Type B pancreatic cell (in vitro differentiated cells): ENCODE results near the gene LPCAT4. TPM values are rescaled to one million over a fixed set of nuclear protein-coding genes. Genes with fewer than 3 reads are reported as not detected.

Experiments
- DNase-seq: peaks from one replicate; pipeline ENCODE4 v3.0.0; 2021; ENCODE audit warnings: mixed read lengths; ENCODE audit not compliant: unreplicated experiment; ENCODE audit errors: extremely low spot score
- H3K27ac Mint-ChIP-seq: 2 replicates; pipeline ENCODE4 v1.8.0; 2021; ENCODE audit warnings: mild to moderate bottlenecking, mixed read lengths
- H3K27me3 Mint-ChIP-seq: 2 replicates; pipeline ENCODE4 v1.8.0; 2021; ENCODE audit warnings: mixed read lengths
- H3K36me3 Mint-ChIP-seq: 2 replicates; pipeline ENCODE4 v1.8.0; 2021; ENCODE audit warnings: mixed read lengths
- H3K4me1 Mint-ChIP-seq: one replicate; pipeline ENCODE4 v1.8.0; 2021; ENCODE audit warnings: mixed read lengths; ENCODE audit not compliant: unreplicated experiment
- H3K4me3 Mint-ChIP-seq: 2 replicates; pipeline ENCODE4 v1.8.0; 2021; ENCODE audit warnings: mild to moderate bottlenecking, mixed read lengths
- H3K9me3 Mint-ChIP-seq: 2 replicates; pipeline ENCODE4 v1.8.0; 2021; ENCODE audit warnings: mixed read lengths
- CTCF ChIP-seq: fragments of 200-600 bp; sonication (generic); conservative IDR thresholded peaks from 2 replicates; pipeline ENCODE4 v1.5.0; 2021; ENCODE audit warnings: antibody characterized with exemption, mild to moderate bottlenecking
- total RNA-seq: library from RNA; stranded (reverse); gene quantifications from 2 replicates; pipeline ENCODE4 v1.2.1, GENCODE V29; 2021; ENCODE audit warnings: low replicate concordance

The LPCAT4 gene
- total RNA-seq, 1 donor from 2014 or later, result 87.5 TPM

GRCh38 chr15:34339946-34340345, 27.1 kb downstream of the LPCAT4 start:
- Mint-ChIP-seq H3K9me3 (no peaks in the 10 kb centered on the region), H3K4me3 (peak overlapping the region; percentile 70), H3K27me3 (no peaks in the 10 kb centered on the region), H3K27ac (peak overlapping the region; percentile 25), H3K36me3 (peaks cover 15% of the 10 kb centered on the region), H3K4me1 (peaks cover 11% of the 10 kb centered on the region)
- DNase-seq, result no peak
- TF ChIP-seq CTCF, result no peak

- peaks cover 11% of the 10 kb centered on the region for H3K4me1 Mint-ChIP-seq
- peak overlapping the region; percentile 55 for H3K27ac Mint-ChIP-seq
- H3K4me3 Mint-ChIP-seq, result peak overlapping the region; percentile 86
- H3K27me3 Mint-ChIP-seq, result no peaks in the 10 kb centered on the region
- H3K9me3 Mint-ChIP-seq, result no peaks in the 10 kb centered on the region
- DNase-seq, result no peak
- no peak for TF ChIP-seq CTCF
- H3K36me3 Mint-ChIP-seq, result peaks cover 15% of the 10 kb centered on the region
Observed at GRCh38 chr15:34338347-34338746, 28.6 kb downstream of the LPCAT4 start.

GRCh38 chr15:34337557-34338306, 29.3 kb downstream of the LPCAT4 start, which contains the start of gene SLC12A6:
TSS of gene SLC12A6 (minus strand) at chr15:34337781. CDS start at chr15:34336680, 1,101 bp downstream.
- Mint-ChIP-seq H3K4me1 (peaks cover 11% of the 10 kb centered on the region), H3K27me3 (no peaks in the 10 kb centered on the region), H3K36me3 (peaks cover 15% of the 10 kb centered on the region), H3K27ac (peak within 1 kb of the TSS; percentile 83), H3K9me3 (no peaks in the 10 kb centered on the region), H3K4me3 (peak within 1 kb of the TSS; percentile 93)
- no peak for TF ChIP-seq CTCF
- peak; percentile 93 for DNase-seq

- Mint-ChIP-seq H3K4me1 (peaks cover 11% of the 10 kb centered on the region), H3K36me3 (peaks cover 15% of the 10 kb centered on the region), H3K27ac (peak overlapping the region; percentile 83), H3K27me3 (no peaks in the 10 kb centered on the region), H3K4me3 (peak overlapping the region; percentile 93), H3K9me3 (no peaks in the 10 kb centered on the region)
- TF ChIP-seq CTCF, result no peak
- DNase-seq, result no peak
Observed at GRCh38 chr15:34336991-34337556, 29.9 kb downstream of the LPCAT4 start.

- peak overlapping the region; percentile 93 for H3K4me3 Mint-ChIP-seq
- peaks cover 10% of the 10 kb centered on the region for H3K36me3 Mint-ChIP-seq
- H3K27ac Mint-ChIP-seq, result peak overlapping the region; percentile 83
- TF ChIP-seq CTCF, result no peak
- H3K9me3 Mint-ChIP-seq, result no peaks in the 10 kb centered on the region
- no peak for DNase-seq
- peaks cover 10% of the 10 kb centered on the region for H3K4me1 Mint-ChIP-seq
- H3K27me3 Mint-ChIP-seq, result no peaks in the 10 kb centered on the region
Observed at GRCh38 chr15:34336231-34336990, 30.6 kb downstream of the LPCAT4 start.
